ENCODE data around the gene QSER1. TPM values are rescaled to one million over a fixed set of nuclear protein-coding genes. Genes with fewer than 3 reads are reported as not detected.

Gene QSER1
- total RNA-seq, 1 experiment from 2014 or later, result 111 TPM

DNA sequence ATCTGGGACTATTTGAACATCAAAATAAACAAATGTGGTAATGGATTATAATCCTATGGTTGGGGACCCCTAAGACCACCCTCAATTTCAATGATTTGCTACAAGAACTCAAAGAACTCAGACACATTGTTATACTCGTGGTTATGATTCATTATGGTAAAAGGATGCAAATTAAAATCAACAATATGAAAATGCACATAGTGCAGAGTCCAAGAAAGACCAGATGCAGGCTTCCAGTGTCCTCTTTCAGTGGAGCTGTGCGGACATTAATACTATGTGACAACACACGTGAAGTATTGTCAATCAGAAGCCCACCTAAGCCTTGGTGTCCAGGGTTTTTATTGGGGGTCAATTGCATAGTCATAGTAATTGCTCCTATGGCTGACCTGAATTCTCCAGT, 9.2 kb upstream of the QSER1 start:
- Histone ChIP-seq H3K4me3 (ENCODE audit: low read depth, low read length, poor library complexity, severe bottlenecking) (no peak overlapping the region), H3K9me3 (ENCODE audit: low read depth, low read length, poor library complexity, severe bottlenecking) (no peaks in the 10 kb centered on the region), H3K36me3 (ENCODE audit: insufficient read depth, low read length, poor library complexity, severe bottlenecking) (no peaks in the 10 kb centered on the region), H3K27me3 (replicated peaks; ENCODE audit: insufficient read depth, low read depth, low read length, poor library complexity) (peaks cover 6% of the 10 kb centered on the region), H3K4me1 (ENCODE audit: insufficient read depth, low read length, poor library complexity, severe bottlenecking) (no peaks in the 10 kb centered on the region), H3K27ac (ENCODE audit: low read depth, low read length, poor library complexity, severe bottlenecking) (no peak overlapping the region)
- POLR2A ChIA-PET (ENCODE audit: low non-redundant PET), result no interaction called here
- TF ChIP-seq EZH2 (IDR thresholded peaks at IDR 0.05; ENCODE audit: borderline replicate concordance, low read depth, low read length, poor library complexity, severe bottlenecking) (no peak), CTCF (conservative IDR thresholded peaks at IDR 0.05; ENCODE audit: low read depth, low read length) (no peak)
- DNase-seq (ENCODE audit: low spot score), result no peak
- no TSS peak for BruUV-seq (replicated peaks)
- intact Hi-C loops (cut with micrococcal nuclease; ENCODE audit: unreplicated experiment), result no loop called here
- CTCF ChIA-PET, result interaction anchor here (0.5 kb wide), 1 partner anchor 677 kb away, joined by 3 read pairs; no protein-coding TSS in a partner anchor

GRCh38 chr11:32884023-32884422, 8.6 kb upstream of the QSER1 start:
- Histone ChIP-seq H3K27me3 (replicated peaks; ENCODE audit: insufficient read depth, low read depth, low read length, poor library complexity) (peaks cover 4% of the 10 kb centered on the region), H3K4me1 (ENCODE audit: insufficient read depth, low read length, poor library complexity, severe bottlenecking) (no peaks in the 10 kb centered on the region), H3K4me3 (ENCODE audit: low read depth, low read length, poor library complexity, severe bottlenecking) (no peak overlapping the region), H3K27ac (ENCODE audit: low read depth, low read length, poor library complexity, severe bottlenecking) (no peak overlapping the region), H3K9me3 (ENCODE audit: low read depth, low read length, poor library complexity, severe bottlenecking) (no peaks in the 10 kb centered on the region), H3K36me3 (ENCODE audit: insufficient read depth, low read length, poor library complexity, severe bottlenecking) (no peaks in the 10 kb centered on the region)
- CTCF ChIA-PET, result no interaction called here
- BruUV-seq (replicated peaks), result no TSS peak
- intact Hi-C loops (cut with micrococcal nuclease; ENCODE audit: unreplicated experiment), result no loop called here
- TF ChIP-seq CTCF (conservative IDR thresholded peaks at IDR 0.05; ENCODE audit: low read depth, low read length), result no peak
- no peak for TF ChIP-seq EZH2 (IDR thresholded peaks at IDR 0.05; ENCODE audit: borderline replicate concordance, low read depth, low read length, poor library complexity, severe bottlenecking)
- POLR2A ChIA-PET (ENCODE audit: low non-redundant PET), result no interaction called here
- no peak for DNase-seq (ENCODE audit: low spot score)

DNA sequence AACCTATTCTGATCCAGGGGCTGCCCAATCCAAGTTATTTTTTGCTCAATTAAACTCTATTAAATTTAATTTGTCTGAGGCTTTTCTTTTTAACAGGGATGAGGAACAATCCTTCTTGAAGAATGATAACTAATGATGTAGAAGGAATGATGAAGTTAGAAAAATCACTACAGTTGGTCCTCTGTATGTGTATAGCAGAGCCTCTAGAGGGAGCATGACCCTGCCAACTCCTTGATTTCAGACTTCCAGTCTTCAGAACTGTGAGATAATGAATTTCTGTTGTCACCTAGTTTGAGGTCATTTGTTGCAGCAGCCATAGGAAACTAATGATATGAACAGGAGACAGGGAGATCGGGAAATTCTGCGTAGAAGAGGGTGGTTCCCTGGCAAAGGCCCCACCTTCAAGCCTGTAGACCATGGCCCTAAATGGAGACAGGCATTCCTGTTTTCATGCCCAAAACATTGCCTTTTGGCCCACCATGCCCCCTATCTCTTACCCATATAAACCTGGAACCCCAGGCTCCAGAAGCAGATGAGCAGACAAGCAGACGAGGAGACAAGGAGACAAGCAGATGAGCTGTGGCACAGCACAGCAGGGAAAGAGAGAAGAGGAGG, 7.7 kb upstream of the QSER1 start:
- BruUV-seq (replicated peaks), result no TSS peak
- no peaks in the 10 kb centered on the region for H3K9me3 ChIP-seq (ENCODE audit: low read depth, low read length, poor library complexity, severe bottlenecking)
- no peak overlapping the region for H3K4me3 ChIP-seq (ENCODE audit: low read depth, low read length, poor library complexity, severe bottlenecking)
- no peaks in the 10 kb centered on the region for H3K4me1 ChIP-seq (ENCODE audit: insufficient read depth, low read length, poor library complexity, severe bottlenecking)
- no peaks in the 10 kb centered on the region for H3K36me3 ChIP-seq (ENCODE audit: insufficient read depth, low read length, poor library complexity, severe bottlenecking)
- CTCF ChIA-PET, result no interaction called here
- intact Hi-C loops (cut with micrococcal nuclease; ENCODE audit: unreplicated experiment), result no loop called here
- POLR2A ChIA-PET (ENCODE audit: low non-redundant PET), result no interaction called here
- peak; percentile 61 for DNase-seq (ENCODE audit: low spot score)
- TF ChIP-seq CTCF (conservative IDR thresholded peaks at IDR 0.05; ENCODE audit: low read depth, low read length) (peak; percentile 83), EZH2 (IDR thresholded peaks at IDR 0.05; ENCODE audit: borderline replicate concordance, low read depth, low read length, poor library complexity, severe bottlenecking) (no peak)
- H3K27ac ChIP-seq (ENCODE audit: low read depth, low read length, poor library complexity, severe bottlenecking), result no peak overlapping the region
- H3K27me3 ChIP-seq (replicated peaks; ENCODE audit: insufficient read depth, low read depth, low read length, poor library complexity), result no peaks in the 10 kb centered on the region
